H1 (cell line): ENCODE data around the gene DISC1. TPM values are rescaled to one million over a fixed set of nuclear protein-coding genes. Genes with fewer than 3 reads are reported as not detected.

Experiments used
- BACH1 ChIP-seq: IDR thresholded peaks from 2 replicates; pipeline ENCODE4 v1.6.1; 2012; ENCODE audit warnings: low read length, improper control_type of control experiment
- CBX5 ChIP-seq: fragments of 300-800, 300-1000 bp; sonication (generic); IDR thresholded peaks from 2 replicates; pipeline ENCODE4 v1.7.1; 2016; ENCODE audit warnings: antibody characterized with exemption, low read length, low read depth
- CHD7 ChIP-seq: fragments of 300-600 bp; sonication (generic); IDR thresholded peaks from 2 replicates; pipeline ENCODE4 v1.7.1; 2012; ENCODE audit warnings: low read length, moderate library complexity, mild to moderate bottlenecking, inconsistent platforms; ENCODE audit not compliant: insufficient replicate concordance
- EP300 ChIP-seq, 2 experiments: IDR thresholded peaks; 1 replicate in 1 of 2; 2 replicates in 1 of 2; pipeline ENCODE4 v1.6.1; 2011 to 2012; ENCODE audit warnings: low read depth in 2 of 2, low read length in 2 of 2, mild to moderate bottlenecking in 2 of 2, borderline replicate concordance in 1 of 2, inconsistent platforms in 1 of 2, moderate library complexity in 1 of 2
- GTF2F1 ChIP-seq: IDR thresholded peaks from 2 replicates; pipeline ENCODE4 v1.6.1; 2012; ENCODE audit warnings: low read depth, low read length, improper control_type of control experiment, borderline replicate concordance
- HDAC6 ChIP-seq: IDR thresholded peaks from one replicate; pipeline ENCODE4 v1.7.1; 2012; ENCODE audit warnings: low read depth, mild to moderate bottlenecking, inconsistent platforms, low read length, moderate library complexity
- PHF8 ChIP-seq: fragments of 200-600 bp; sonication (generic); conservative IDR thresholded peaks from 2 replicates; pipeline ENCODE4 v1.7.1; 2012; ENCODE audit warnings: low read depth, mild to moderate bottlenecking, inconsistent platforms, low read length, moderate library complexity
- POLR2AphosphoS5 ChIP-seq: IDR thresholded peaks from 2 replicates; pipeline ENCODE4 v1.6.1; 2011; ENCODE audit warnings: low read depth, low read length
- TAF1 ChIP-seq: IDR thresholded peaks from 2 replicates; pipeline ENCODE4 v1.6.1; 2011; ENCODE audit warnings: mild to moderate bottlenecking, low read depth, low read length
- TBP ChIP-seq: IDR thresholded peaks from 2 replicates; pipeline ENCODE4 v1.6.1; 2011; ENCODE audit warnings: low read depth, low read length, improper control_type of control experiment
- TEAD4 ChIP-seq: IDR thresholded peaks from 2 replicates; pipeline ENCODE4 v1.6.1; 2012; ENCODE audit warnings: low read depth, low read length, inconsistent platforms, mixed read lengths
- polyA plus RNA-seq, 7 experiments: library from polyadenylated mRNA; depleted of rRNA in 3 of 7; stranded (reverse) in 5 of 7; unstranded in 2 of 7; fragments of >200 nt in 5 of 7; fragments of 200-250 nt in 2 of 7; gene quantifications; 1 replicate in 5 of 7; 2 replicates in 1 of 7; 4 replicates in 1 of 7; pipeline versions ENCODE4 v1.2.1 to v1.2.3, GENCODE V29; 2011 to 2013; ENCODE audit warnings: missing spikeins in 2 of 7, mixed read lengths in 2 of 7
- total RNA-seq: library from RNA; stranded (reverse); fragmentation: NEBNext Ultra II Directional; extraction: Animal tissue kit (Norgen Biotek cat#: 25700); gene quantifications from 2 replicates; pipeline ENCODE4 v1.2.1, GENCODE V29; 2021

DISC1 gene
- total and polyA plus RNA-seq, 2 of the 8 experiments (the other 6 are each of a cell fraction or from before 2014, with no cell fraction given): 1.1 to 3.5 TPM

- TF ChIP-seq CHD7: no peak
- TF ChIP-seq PHF8: no peak
- TF ChIP-seq TBP: no peak
- TF ChIP-seq BACH1: no peak
- no peak for TF ChIP-seq TAF1
- TF ChIP-seq POLR2AphosphoS5: no peak
- no peak for TF ChIP-seq TEAD4
- TF ChIP-seq GTF2F1: no peak
- no peak for TF ChIP-seq HDAC6
- no peak for TF ChIP-seq CBX5
- no peak for TF ChIP-seq EP300 (IDR thresholded peaks at IDR 0.05; ENCODE audit: borderline replicate concordance in 1 of 2, low read depth in 2 of 2, low read length in 2 of 2)
These were observed 35.1 kb upstream of the DISC1 start (continued) for GRCh38 chr1:231591466-231591865.
